GM23338 (cell line): Measurements from ENCODE around the gene M6PR. TPM values are rescaled to one million over a fixed set of nuclear protein-coding genes. Genes with fewer than 3 reads are reported as not detected.

ENCODE experiments used
- ATAC-seq: fragments of 200-7000 bp; cut with Tn5 transposase; 3 replicates; pipeline ENCODE4 v1.9.1; 2020
- DNase-seq: peaks from one replicate; pipeline ENCODE4 v3.0.0-alpha.2; 2015; ENCODE audit warnings: low spot score
- H2AFZ ChIP-seq: fragments of 200-600 bp; sonication (generic); 2 replicates; pipeline ENCODE4 v1.8.0; 2016; ENCODE audit warnings: antibody characterized with exemption, mild to moderate bottlenecking, moderate library complexity
- H3F3A ChIP-seq: fragments of 200-600 bp; sonication (generic); replicated peaks from 2 replicates; pipeline ENCODE4 v1.8.0; 2017; ENCODE audit warnings: antibody characterized with exemption, mixed run types, low read depth
- H3K27ac ChIP-seq: fragments of 200-600 bp; sonication (generic); 2 replicates; pipeline ENCODE4 v1.6.1; 2016; ENCODE audit warnings: low read depth
- H3K27me3 ChIP-seq: fragments of 200-600 bp; sonication (generic); 2 replicates; pipeline ENCODE4 v1.8.0; 2016; ENCODE audit warnings: mild to moderate bottlenecking, mixed run types, moderate library complexity; ENCODE audit not compliant: insufficient read depth
- H3K36me3 ChIP-seq: fragments of 200-600 bp; sonication (generic); 2 replicates; pipeline ENCODE4 v1.8.0; 2016; ENCODE audit warnings: mild to moderate bottlenecking; ENCODE audit not compliant: insufficient read depth
- H3K4me1 ChIP-seq: fragments of 200-600 bp; sonication (generic); 2 replicates; pipeline ENCODE4 v1.8.0; 2016; ENCODE audit warnings: mild to moderate bottlenecking, moderate library complexity; ENCODE audit not compliant: insufficient read depth
- H3K4me2 ChIP-seq: fragments of 200-600 bp; sonication (generic); 2 replicates; pipeline ENCODE4 v1.7.1; 2017; ENCODE audit warnings: mixed run types
- H3K4me3 ChIP-seq: fragments of 200-600 bp; sonication (generic); 2 replicates; pipeline ENCODE4 v1.6.1; 2016; ENCODE audit warnings: mixed run types
- H3K79me2 ChIP-seq: fragments of 200-600 bp; sonication (generic); replicated peaks from 2 replicates; pipeline ENCODE4 v1.8.0; 2017; ENCODE audit warnings: mild to moderate bottlenecking; ENCODE audit not compliant: insufficient read depth
- H3K9me2 ChIP-seq: fragments of 200-600 bp; sonication (generic); 2 replicates; pipeline ENCODE4 v1.8.0; 2017; ENCODE audit not compliant: insufficient read depth
- H4K20me1 ChIP-seq: fragments of 200-600 bp; sonication (generic); replicated peaks from 2 replicates; pipeline ENCODE4 v1.8.0; 2017; ENCODE audit warnings: mild to moderate bottlenecking; ENCODE audit not compliant: insufficient read depth
- H3K27ac Mint-ChIP-seq: 2 replicates; pipeline ENCODE4 v1.8.0; 2020; ENCODE audit warnings: inconsistent platforms, mild to moderate bottlenecking, moderate library complexity, mixed read lengths
- H3K27me3 Mint-ChIP-seq: 3 replicates; pipeline ENCODE4 v1.8.0; 2022; ENCODE audit warnings: low read depth, mild to moderate bottlenecking, moderate library complexity, mixed read lengths, inconsistent platforms; ENCODE audit not compliant: insufficient read depth, poor library complexity
- H3K36me3 Mint-ChIP-seq: 3 replicates; pipeline ENCODE4 v1.8.0; 2021; ENCODE audit warnings: low read depth, mild to moderate bottlenecking, inconsistent platforms, moderate library complexity, mixed read lengths
- H3K4me1 Mint-ChIP-seq: 3 replicates; pipeline ENCODE4 v1.8.0; 2020; ENCODE audit warnings: mild to moderate bottlenecking, inconsistent platforms, mixed read lengths
- H3K4me3 Mint-ChIP-seq: 3 replicates; pipeline ENCODE4 v1.8.0; 2021; ENCODE audit warnings: moderate library complexity, mild to moderate bottlenecking, inconsistent platforms, mixed read lengths
- H3K9me3 Mint-ChIP-seq: 3 replicates; pipeline ENCODE4 v1.8.0; 2020; ENCODE audit warnings: moderate library complexity, mild to moderate bottlenecking, inconsistent platforms, mixed read lengths
- CREB1 ChIP-seq: fragments of 250-450 bp; sonication (Bioruptor Pico); IDR thresholded peaks from 2 replicates; pipeline ENCODE4 v1.5.0; 2020; ENCODE audit warnings: low read depth, mild to moderate bottlenecking, moderate library complexity
- EZH2 ChIP-seq: fragments of 200-600 bp; sonication (generic); IDR thresholded peaks from one replicate; pipeline ENCODE4 v1.8.0; 2017; ENCODE audit warnings: antibody characterized with exemption, mild to moderate bottlenecking, low read depth; ENCODE audit not compliant: unreplicated experiment
- EZH2phosphoT487 ChIP-seq: fragments of 200-600 bp; sonication (generic); IDR thresholded peaks from one replicate; pipeline ENCODE4 v1.8.1; 2018; ENCODE audit warnings: antibody characterized with exemption; ENCODE audit not compliant: unreplicated experiment
- JUNB ChIP-seq: IDR thresholded peaks from one replicate; pipeline ENCODE4 v1.6.1; 2016; ENCODE audit warnings: antibody characterized with exemption; ENCODE audit not compliant: unreplicated experiment
- NANOG ChIP-seq: IDR thresholded peaks from 2 replicates; pipeline ENCODE4 v1.6.1; 2016; ENCODE audit warnings: antibody characterized with exemption, borderline replicate concordance
- POLR2AphosphoS5 ChIP-seq: IDR thresholded peaks from 2 replicates; pipeline ENCODE4 v1.6.1; 2016; ENCODE audit warnings: antibody characterized with exemption, low read depth
- STAT1 ChIP-seq: IDR thresholded peaks from one replicate; pipeline ENCODE4 v1.6.1; 2016; ENCODE audit warnings: antibody characterized with exemption; ENCODE audit not compliant: unreplicated experiment
- ZNF114 ChIP-seq: fragments of 250-450 bp; sonication (Bioruptor Pico); IDR thresholded peaks from 2 replicates; pipeline ENCODE4 v1.5.0; 2020; ENCODE audit warnings: mild to moderate bottlenecking, moderate library complexity
- ZNF331 ChIP-seq: fragments of 250-450 bp; sonication (Bioruptor Pico); IDR thresholded peaks from 2 replicates; pipeline ENCODE4 v1.5.0; 2020; ENCODE audit warnings: low read depth, mild to moderate bottlenecking, moderate library complexity
- ZNF462 ChIP-seq: fragments of 250-450 bp; sonication (Bioruptor Pico); IDR thresholded peaks from 2 replicates; pipeline ENCODE4 v1.5.0; 2020; ENCODE audit warnings: mild to moderate bottlenecking, moderate library complexity
- polyA plus RNA-seq: library from polyadenylated mRNA; unstranded; fragments of >200 nt; fragmentation: Nextera tagmentation; extraction: Ambion mirVana; gene quantifications from 2 replicates; pipeline ENCODE4 v1.2.1, GENCODE V29; 2016
- total RNA-seq: library from RNA; depleted of rRNA; stranded (reverse); fragments of >200 nt; shearing (Covaris generic); gene quantifications from 2 replicates; pipeline ENCODE4 v1.2.3, GENCODE V29; 2014
- TF ChIP-seq, protein P1 (sequence below): IDR thresholded peaks from 2 replicates; pipeline ENCODE4 v1.6.1; 2016; ENCODE audit warnings: antibody characterized with exemption
- TF ChIP-seq, protein P2 (sequence below), 2 experiments: fragments of 200-600 bp in 1 of 2; sonication (generic) in 1 of 2; conservative IDR thresholded peaks; 2 replicates each; pipeline versions ENCODE4 v1.5.1 to v1.6.1; 2016 to 2017; ENCODE audit warnings: antibody characterized with exemption in 2 of 2, low read depth in 2 of 2, mild to moderate bottlenecking in 2 of 2, moderate library complexity in 1 of 2
- TF ChIP-seq, protein P3 (sequence below): IDR thresholded peaks from one replicate; pipeline ENCODE4 v1.6.1; 2018; ENCODE audit warnings: antibody characterized with exemption; ENCODE audit not compliant: unreplicated experiment

The M6PR gene
- total and polyA plus RNA-seq, 2 experiments from 2014 or later, result 103 to 147 TPM

- Histone ChIP-seq H4K20me1 (no peaks in the 10 kb centered on the region), H3K9me2 (no peaks in the 10 kb centered on the region), H3K36me3 (no peaks in the 10 kb centered on the region), H3K4me3 (no peak overlapping the region), H2AFZ (no peak overlapping the region), H3K4me2 (no peak overlapping the region), H3K79me2 (no peaks in the 10 kb centered on the region), H3K27me3 (no peaks in the 10 kb centered on the region), H3K27ac (no peak overlapping the region), H3F3A (no peaks in the 10 kb centered on the region), H3K4me1 (no peaks in the 10 kb centered on the region)
- TF ChIP-seq ZNF331 (CRISPR knock-in tag) (no peak), ZNF114 (no peak), CREB1 (CRISPR knock-in tag) (no peak), JUNB (no peak), STAT1 (no peak), ZNF462 (no peak), EZH2phosphoT487 (no peak), EZH2 (no peak), POLR2AphosphoS5 (no peak), NANOG (no peak)
- TF ChIP-seq, protein P1, sequence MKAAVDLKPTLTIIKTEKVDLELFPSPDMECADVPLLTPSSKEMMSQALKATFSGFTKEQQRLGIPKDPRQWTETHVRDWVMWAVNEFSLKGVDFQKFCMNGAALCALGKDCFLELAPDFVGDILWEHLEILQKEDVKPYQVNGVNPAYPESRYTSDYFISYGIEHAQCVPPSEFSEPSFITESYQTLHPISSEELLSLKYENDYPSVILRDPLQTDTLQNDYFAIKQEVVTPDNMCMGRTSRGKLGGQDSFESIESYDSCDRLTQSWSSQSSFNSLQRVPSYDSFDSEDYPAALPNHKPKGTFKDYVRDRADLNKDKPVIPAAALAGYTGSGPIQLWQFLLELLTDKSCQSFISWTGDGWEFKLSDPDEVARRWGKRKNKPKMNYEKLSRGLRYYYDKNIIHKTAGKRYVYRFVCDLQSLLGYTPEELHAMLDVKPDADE, result no peak
- TF ChIP-seq, protein P2, sequence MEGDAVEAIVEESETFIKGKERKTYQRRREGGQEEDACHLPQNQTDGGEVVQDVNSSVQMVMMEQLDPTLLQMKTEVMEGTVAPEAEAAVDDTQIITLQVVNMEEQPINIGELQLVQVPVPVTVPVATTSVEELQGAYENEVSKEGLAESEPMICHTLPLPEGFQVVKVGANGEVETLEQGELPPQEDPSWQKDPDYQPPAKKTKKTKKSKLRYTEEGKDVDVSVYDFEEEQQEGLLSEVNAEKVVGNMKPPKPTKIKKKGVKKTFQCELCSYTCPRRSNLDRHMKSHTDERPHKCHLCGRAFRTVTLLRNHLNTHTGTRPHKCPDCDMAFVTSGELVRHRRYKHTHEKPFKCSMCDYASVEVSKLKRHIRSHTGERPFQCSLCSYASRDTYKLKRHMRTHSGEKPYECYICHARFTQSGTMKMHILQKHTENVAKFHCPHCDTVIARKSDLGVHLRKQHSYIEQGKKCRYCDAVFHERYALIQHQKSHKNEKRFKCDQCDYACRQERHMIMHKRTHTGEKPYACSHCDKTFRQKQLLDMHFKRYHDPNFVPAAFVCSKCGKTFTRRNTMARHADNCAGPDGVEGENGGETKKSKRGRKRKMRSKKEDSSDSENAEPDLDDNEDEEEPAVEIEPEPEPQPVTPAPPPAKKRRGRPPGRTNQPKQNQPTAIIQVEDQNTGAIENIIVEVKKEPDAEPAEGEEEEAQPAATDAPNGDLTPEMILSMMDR (conservative IDR thresholded peaks at IDR 0.05; ENCODE audit: low read depth in 2 of 2), result no peak
- TF ChIP-seq, protein P3, sequence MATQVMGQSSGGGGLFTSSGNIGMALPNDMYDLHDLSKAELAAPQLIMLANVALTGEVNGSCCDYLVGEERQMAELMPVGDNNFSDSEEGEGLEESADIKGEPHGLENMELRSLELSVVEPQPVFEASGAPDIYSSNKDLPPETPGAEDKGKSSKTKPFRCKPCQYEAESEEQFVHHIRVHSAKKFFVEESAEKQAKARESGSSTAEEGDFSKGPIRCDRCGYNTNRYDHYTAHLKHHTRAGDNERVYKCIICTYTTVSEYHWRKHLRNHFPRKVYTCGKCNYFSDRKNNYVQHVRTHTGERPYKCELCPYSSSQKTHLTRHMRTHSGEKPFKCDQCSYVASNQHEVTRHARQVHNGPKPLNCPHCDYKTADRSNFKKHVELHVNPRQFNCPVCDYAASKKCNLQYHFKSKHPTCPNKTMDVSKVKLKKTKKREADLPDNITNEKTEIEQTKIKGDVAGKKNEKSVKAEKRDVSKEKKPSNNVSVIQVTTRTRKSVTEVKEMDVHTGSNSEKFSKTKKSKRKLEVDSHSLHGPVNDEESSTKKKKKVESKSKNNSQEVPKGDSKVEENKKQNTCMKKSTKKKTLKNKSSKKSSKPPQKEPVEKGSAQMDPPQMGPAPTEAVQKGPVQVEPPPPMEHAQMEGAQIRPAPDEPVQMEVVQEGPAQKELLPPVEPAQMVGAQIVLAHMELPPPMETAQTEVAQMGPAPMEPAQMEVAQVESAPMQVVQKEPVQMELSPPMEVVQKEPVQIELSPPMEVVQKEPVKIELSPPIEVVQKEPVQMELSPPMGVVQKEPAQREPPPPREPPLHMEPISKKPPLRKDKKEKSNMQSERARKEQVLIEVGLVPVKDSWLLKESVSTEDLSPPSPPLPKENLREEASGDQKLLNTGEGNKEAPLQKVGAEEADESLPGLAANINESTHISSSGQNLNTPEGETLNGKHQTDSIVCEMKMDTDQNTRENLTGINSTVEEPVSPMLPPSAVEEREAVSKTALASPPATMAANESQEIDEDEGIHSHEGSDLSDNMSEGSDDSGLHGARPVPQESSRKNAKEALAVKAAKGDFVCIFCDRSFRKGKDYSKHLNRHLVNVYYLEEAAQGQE, result no peak
- no peak overlapping the region for H3K4me3 Mint-ChIP-seq
- peaks cover 15% of the 10 kb centered on the region; the same call in 2 of the 3 replicates for H3K36me3 Mint-ChIP-seq
- ATAC-seq (no peak), DNase-seq (no peak)
- H3K27me3 Mint-ChIP-seq, result peaks cover 4% of the 10 kb centered on the region
- H3K9me3 Mint-ChIP-seq, result peaks cover 22% of the 10 kb centered on the region
- no peaks in the 10 kb centered on the region for H3K4me1 Mint-ChIP-seq
- H3K27ac Mint-ChIP-seq, result no peak overlapping the region
These were observed 21.0 kb upstream of the M6PR start for GRCh38 chr12:8970432-8970831.
